ENCODE measurements around the gene GABPA.
A peak's percentile ranks its signal among the peaks of the same experiment; 100 is the strongest.
"Not testable (repeated sequence)": the region's sequence is repeated elsewhere in the genome, so short reads cannot be mapped to it uniquely, and the experiment has no call there.

The GABPA gene

GRCh38 chr21:25734904-25735645, at the start of gene GABPA, which contains the start of gene ATP5PF:
Gene GABPA (plus strand): TSS chr21:25734972. CDS start chr21:25741599, 6,627 bp downstream.
Gene ATP5PF (minus strand): TSS chr21:25734904. CDS start chr21:25729794, 5,110 bp downstream.
- peak; percentile 96 to 97 for DNase-seq (ENCODE audit: low read depth in 2 of 2)

- no peak for DNase-seq (ENCODE audit: low read depth in 2 of 2)
Measured at GRCh38 chr21:25687787-25688186, 47.0 kb upstream of the GABPA start.

GRCh38 chr21:25688275-25689155, 46.3 kb upstream of the GABPA start:
- DNase-seq (ENCODE audit: low read depth in 2 of 2): no peak

- no peak for DNase-seq (ENCODE audit: low read depth in 2 of 2)
Measured at GRCh38 chr21:25689226-25689625, 45.5 kb upstream of the GABPA start.

GRCh38 chr21:25691976-25692375, 42.8 kb upstream of the GABPA start:
- DNase-seq (ENCODE audit: low read depth in 2 of 2): no peak

- DNase-seq (ENCODE audit: low read depth in 2 of 2): not testable (repeated sequence)
Measured at GRCh38 chr21:25695461-25695860, 39.3 kb upstream of the GABPA start.

- no peak for DNase-seq (ENCODE audit: low read depth in 2 of 2)
Measured at GRCh38 chr21:25700741-25701140, 34.0 kb upstream of the GABPA start.

- no peak for DNase-seq (ENCODE audit: low read depth in 2 of 2)
Measured at GRCh38 chr21:25701529-25701928, 33.2 kb upstream of the GABPA start.

- DNase-seq (ENCODE audit: low read depth in 2 of 2): peak; percentile 22 to 28
Measured at GRCh38 chr21:25708467-25709065, 26.2 kb upstream of the GABPA start.

- no peak for DNase-seq (ENCODE audit: low read depth in 2 of 2)
Measured at GRCh38 chr21:25709684-25710265, 25.0 kb upstream of the GABPA start.

- DNase-seq (ENCODE audit: low read depth in 2 of 2): no peak
Measured at GRCh38 chr21:25710550-25710949, 24.2 kb upstream of the GABPA start.

- not testable (repeated sequence) for DNase-seq (ENCODE audit: low read depth in 2 of 2)
Measured at GRCh38 chr21:25714066-25714465, 20.7 kb upstream of the GABPA start.

GRCh38 chr21:25717491-25718147, 17.2 kb upstream of the GABPA start:
- DNase-seq (ENCODE audit: low read depth in 2 of 2): no peak

GRCh38 chr21:25721987-25722386, 12.8 kb upstream of the GABPA start:
- no peak for DNase-seq (ENCODE audit: low read depth in 2 of 2)

GRCh38 chr21:25722631-25723030, 12.1 kb upstream of the GABPA start:
- DNase-seq (ENCODE audit: low read depth in 2 of 2): no peak

GRCh38 chr21:25732091-25732760, 2.5 kb upstream of the GABPA start:
- no peak for DNase-seq (ENCODE audit: low read depth in 2 of 2)

GRCh38 chr21:25733859-25734653, 716 bp upstream of the GABPA start:
- DNase-seq (ENCODE audit: low read depth in 2 of 2): peak; percentile 10 to 37

- DNase-seq (ENCODE audit: low read depth in 2 of 2): no peak
Measured at GRCh38 chr21:25734654-25734903, 193 bp upstream of the GABPA start.

GRCh38 chr21:25735646-25736597, 1.1 kb downstream of the GABPA start:
- peak; percentile 52 to 72 for DNase-seq (ENCODE audit: low read depth in 2 of 2)
